Neural progenitor cell (in vitro differentiated cells): ENCODE data around the gene SH3GL2.

Source experiments
- EZH2 ChIP-seq: fragments of 200-600 bp; sonication (generic); IDR thresholded peaks from 2 replicates; pipeline ENCODE4 v1.6.1; 2017; ENCODE audit warnings: antibody characterized with exemption, mild to moderate bottlenecking, moderate library complexity
- TF ChIP-seq, protein P1 (sequence below): fragments of 200-600 bp; sonication (generic); IDR thresholded peaks from 2 replicates; pipeline ENCODE4 v1.5.1; 2017; ENCODE audit warnings: antibody characterized with exemption, mild to moderate bottlenecking

DNA sequence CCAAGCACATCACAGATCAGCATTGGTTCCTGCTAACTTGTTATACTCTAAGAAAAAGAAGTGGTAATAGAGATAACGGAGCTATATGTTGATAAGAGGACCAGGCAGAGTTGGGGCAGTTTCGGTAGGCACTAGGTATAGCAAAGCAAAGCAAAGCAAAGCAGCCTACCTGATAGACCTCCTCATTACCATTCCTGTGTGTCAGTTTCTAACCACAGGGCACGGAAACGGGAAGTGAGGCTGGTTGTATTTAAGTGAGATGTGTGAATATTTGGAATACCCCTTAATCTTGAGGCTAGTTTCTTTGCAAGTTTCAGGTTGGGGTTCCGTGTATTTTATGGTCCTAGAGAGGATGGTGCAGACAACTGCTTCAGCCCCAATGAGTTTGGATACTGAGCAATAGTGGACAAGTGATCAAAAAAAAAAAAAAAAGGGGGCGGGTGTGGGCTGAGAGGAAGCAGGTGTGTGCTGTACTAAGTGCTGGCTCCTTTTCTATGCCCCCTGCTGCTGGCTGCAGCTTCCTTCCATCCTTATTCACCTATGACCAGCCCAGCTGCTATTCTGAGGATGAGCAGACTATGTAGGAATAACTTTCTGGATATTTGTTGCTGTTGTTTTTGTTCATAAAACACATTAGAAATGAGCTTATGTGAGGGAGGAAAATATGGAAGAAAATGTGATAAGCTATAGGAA lies 183.3 kb downstream of the SH3GL2 start:
- TF ChIP-seq, protein P1, sequence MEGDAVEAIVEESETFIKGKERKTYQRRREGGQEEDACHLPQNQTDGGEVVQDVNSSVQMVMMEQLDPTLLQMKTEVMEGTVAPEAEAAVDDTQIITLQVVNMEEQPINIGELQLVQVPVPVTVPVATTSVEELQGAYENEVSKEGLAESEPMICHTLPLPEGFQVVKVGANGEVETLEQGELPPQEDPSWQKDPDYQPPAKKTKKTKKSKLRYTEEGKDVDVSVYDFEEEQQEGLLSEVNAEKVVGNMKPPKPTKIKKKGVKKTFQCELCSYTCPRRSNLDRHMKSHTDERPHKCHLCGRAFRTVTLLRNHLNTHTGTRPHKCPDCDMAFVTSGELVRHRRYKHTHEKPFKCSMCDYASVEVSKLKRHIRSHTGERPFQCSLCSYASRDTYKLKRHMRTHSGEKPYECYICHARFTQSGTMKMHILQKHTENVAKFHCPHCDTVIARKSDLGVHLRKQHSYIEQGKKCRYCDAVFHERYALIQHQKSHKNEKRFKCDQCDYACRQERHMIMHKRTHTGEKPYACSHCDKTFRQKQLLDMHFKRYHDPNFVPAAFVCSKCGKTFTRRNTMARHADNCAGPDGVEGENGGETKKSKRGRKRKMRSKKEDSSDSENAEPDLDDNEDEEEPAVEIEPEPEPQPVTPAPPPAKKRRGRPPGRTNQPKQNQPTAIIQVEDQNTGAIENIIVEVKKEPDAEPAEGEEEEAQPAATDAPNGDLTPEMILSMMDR, result no peak
- TF ChIP-seq EZH2, result no peak
